Erythroblast (primary cell): ENCODE data around the gene CTIF.

ENCODE experiments used
- DNase-seq, 2 experiments: peaks; one replicate each; lab custom pipeline; 2025; lab: John Stamatoyannopoulos, UW
- GATA1 ChIP-seq: IDR thresholded peaks from 2 replicates; pipeline ENCODE4 v1.6.1; 2011; ENCODE audit warnings: low read depth, mild to moderate bottlenecking, control low read depth, low read length, moderate library complexity
- POLR2A ChIP-seq: IDR thresholded peaks from 2 replicates; pipeline ENCODE4 v1.6.1; 2011; ENCODE audit warnings: mild to moderate bottlenecking, low read length

CTIF gene

DNA sequence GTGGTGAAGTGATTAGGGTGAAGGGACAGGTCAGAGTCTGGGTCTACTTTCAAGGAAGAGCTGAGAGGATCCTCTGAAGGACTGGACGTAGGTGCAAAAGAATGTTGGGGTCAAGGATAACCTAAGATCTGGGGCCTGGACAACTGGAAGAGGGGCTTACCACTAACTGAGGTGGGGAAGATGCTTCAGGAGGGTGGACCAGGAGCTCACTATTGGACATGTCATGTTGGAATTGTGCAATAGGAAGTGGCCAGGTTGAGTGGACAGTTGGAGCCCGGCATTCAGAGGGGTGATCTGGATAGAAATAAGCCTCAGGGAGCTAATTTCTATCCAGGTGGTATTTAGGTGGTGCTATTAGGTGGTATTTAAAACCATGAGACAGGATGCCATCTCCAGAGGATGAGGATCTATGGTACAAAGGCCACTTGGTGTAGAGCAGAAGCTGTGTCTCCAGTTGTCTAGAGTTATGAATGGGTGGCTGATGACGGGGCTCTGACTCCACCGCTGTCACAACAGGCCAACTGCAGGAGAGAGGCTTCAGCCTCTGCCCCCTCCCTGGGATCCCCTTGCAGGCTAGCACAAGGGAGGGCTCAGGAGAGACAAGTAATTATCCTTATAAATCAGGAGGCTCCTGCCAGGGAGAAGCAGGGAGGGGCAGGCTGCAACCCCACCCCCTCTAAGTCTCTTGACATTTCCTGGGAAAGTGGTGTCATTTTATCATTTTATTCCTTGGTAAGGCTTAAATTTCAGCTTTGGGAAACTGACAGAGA is 254.0 kb downstream of the CTIF start:
- TF ChIP-seq GATA1: no peak
- TF ChIP-seq POLR2A: no peak

DNA sequence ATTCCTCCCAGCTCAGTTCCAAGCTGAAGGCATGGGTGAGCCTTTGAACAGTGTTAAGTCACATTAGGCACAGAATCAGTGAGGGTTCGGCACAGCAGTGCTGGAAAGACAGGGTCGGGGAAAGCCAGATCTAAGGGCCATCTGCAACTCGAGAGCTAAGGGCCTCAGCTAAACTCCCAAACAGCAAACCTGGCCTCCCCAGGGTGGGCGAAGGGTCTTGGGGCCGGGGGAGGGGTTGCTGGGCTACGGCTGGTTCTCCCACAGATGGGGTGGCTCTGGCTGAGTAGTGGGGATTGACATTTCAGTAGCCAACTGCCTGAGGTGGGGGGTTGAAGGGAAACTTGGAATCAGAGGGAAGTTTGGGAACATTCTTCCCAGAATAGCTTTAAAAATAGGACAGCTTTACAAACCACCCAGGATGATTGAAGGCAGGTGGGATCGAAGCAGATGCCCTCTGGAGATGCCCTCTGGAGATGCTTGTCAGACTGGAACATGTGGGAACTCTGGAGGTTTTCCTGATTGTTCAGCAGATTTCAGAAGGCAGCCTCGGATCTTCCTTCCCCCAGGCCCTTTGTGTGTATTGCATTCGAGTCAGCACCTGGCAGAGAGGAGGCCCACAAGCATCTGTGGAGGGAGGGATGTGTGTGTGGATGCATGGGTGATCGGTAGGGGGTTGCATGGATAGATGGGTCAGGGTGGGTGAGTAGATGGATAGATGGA is 255.6 kb downstream of the CTIF start:
- DNase-seq: no peak
- TF ChIP-seq GATA1: no peak

More for the DNA sequence above, 254.0 kb downstream of the CTIF start:
- no peak for DNase-seq

DNA sequence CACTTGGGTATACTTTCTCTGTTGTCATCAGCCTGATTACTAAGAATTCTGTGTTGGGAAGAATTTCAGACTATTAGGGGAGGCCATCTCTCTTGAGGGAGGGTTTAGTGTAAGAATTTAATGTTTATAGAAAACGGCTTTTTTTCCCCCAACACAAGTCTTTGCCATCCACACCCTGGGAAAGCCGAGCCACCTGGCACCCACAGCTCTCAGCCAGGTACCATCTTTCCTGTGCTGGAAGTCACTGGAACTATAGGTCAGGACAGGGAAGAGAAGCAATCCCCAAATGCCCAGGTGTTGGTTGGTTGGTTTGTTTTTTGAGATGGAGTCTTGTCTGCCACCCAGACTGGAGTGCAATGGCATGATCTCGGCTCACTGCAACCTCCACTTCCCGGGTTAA is 256.9 kb downstream of the CTIF start:
- TF ChIP-seq POLR2A: no peak
- TF ChIP-seq GATA1: no peak
- DNase-seq: no peak

DNA sequence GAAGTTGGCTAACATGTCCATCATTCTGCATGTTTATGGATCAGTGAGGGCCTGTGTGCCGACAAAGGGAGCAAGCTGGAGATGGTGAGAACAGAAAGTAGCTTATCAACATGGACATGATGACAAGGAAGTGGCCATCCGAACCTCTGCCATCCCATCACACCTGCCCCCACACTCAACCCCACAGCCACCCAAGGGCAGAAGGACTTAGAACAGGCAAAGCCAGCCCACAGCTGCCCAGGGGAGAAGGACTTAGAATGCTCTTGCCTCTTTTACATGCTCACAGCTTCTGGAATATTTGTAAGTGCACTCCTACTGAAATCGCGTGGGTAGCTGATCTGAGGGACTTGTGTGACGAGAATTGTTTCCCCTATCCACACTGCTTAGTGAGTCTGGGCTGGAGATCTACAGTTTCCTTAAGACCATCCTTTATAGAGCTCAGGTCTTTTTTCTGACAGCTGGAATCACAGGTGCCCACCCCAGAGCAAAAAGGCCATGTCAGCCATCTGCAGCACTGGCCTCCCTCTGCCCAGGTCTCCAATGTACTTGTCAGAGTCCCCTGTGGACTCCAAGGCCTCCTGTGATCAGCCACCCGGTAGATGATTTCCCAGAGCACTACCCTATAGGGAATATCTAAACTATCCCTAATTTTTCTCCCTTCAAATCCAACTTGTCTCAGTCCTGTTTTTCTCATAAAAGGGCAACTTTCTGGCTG is 257.8 kb downstream of the CTIF start:
- no peak for TF ChIP-seq GATA1
- no peak for TF ChIP-seq POLR2A
- no peak for DNase-seq

DNA sequence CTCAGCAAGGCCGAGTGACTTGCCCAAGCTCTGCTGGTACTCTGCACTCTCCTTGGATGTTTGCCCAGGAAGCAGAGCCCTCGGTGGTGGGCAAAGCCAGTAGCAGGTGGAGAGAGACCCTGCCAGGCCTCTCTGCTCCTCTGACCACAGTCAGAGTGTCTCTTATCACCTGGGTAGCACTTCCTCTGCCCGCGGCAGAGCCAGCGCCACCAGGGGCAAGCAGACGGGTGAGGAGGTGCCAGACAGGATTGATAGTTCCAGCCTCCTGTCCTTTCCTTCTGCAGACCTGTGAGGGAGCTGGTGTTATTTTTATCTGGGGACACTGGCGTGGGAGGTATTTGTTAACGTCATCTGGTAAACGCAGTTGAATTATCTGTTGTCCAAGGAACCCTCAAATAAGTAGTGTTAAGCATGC is 259.0 kb downstream of the CTIF start:
- DNase-seq: no peak
- no peak for TF ChIP-seq POLR2A
- TF ChIP-seq GATA1: no peak

DNA sequence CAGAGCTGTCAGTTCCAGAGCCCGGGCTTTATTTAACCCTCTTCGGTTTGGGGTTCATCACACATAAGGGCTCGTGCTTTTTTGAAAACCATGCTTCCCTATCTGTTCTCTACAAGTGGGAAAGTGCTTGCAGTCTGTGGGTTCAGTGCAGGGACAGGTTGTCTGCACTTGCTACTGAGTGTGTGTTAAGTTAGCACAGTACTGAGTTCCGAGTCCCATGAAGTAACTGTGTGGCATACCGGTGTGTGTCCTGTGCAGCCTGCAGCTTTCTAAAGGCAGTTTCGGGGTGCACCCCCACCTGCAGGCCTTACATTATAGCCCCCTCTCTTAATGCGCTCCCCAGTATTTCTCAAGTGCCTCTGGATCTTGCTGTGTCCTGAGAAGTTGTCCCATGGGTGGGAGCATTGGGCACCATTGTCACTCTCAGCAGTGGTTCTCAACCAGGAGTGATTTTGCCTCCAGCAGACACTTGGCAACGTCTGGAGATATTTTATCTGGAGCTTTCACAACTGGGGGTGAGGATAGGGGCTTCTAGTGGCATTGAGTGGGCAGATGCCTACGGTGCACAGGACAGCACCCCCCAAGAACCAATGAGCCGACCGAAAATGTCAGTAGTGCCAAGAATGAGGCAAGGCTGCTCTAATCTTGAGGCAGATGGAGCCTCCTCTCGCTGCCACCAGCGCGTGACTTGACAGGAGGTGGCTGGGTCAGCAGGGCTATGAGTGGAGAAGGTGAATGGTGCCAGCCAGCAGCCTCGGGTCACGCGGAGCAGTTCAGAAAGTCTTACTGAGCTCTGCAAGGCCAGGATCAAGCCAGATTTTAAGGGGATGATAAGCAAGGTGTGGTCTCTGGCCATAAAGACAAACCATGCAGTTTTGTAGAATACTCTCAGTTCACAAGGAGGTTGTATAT is 259.8 kb downstream of the CTIF start:
- no peak for TF ChIP-seq POLR2A
- TF ChIP-seq GATA1: no peak
- DNase-seq: no peak

DNA sequence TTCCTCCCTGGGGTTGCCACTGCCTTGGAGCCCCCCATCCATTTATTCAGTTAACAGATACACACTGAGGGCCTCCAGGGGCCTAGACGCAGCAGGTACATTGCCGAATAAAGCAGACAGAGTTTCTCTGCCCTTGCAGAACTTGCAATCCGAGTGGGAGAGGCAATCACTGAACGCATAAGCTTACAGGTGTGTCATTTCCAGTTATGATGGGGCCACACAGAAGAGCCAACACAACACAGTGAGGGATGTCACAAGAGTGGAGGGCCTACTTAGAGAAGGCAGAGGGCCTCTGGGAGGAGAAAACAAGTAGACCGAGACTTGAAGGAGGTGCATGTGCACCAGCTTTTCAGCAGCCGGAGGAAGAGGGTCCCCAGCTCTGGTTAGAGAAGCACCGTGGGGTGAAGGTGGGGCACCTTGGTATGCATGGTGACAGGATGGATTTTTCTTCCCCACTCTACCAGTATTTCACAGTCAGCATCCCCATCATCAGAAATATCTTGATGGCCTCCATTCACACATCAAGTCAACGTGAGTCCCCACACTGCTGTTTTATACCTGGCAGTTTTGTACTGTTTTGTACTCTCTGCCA is 261.0 kb downstream of the CTIF start:
- TF ChIP-seq POLR2A (no peak), GATA1 (no peak)
- no peak for DNase-seq

DNA sequence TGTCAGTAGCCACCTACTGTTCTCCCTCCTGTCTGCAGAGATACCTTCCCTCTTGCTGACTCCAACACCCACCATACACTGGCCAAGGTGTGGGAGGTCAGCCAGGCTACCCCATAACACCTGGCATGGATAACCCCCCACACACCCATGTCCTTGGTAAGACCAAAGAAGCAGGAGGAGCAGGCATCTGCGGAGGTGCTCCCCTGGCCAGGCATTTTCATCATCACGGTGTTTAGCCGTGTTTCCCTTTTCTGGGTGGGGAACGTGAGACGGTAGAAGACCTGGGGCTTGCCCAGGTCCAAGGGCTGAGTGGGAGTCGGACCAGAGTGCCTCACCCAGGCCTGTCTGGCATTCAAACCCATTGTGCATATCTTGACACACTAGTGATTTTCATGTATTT is 261.6 kb downstream of the CTIF start:
- DNase-seq: no peak
- no peak for TF ChIP-seq GATA1
- TF ChIP-seq POLR2A: no peak

DNA sequence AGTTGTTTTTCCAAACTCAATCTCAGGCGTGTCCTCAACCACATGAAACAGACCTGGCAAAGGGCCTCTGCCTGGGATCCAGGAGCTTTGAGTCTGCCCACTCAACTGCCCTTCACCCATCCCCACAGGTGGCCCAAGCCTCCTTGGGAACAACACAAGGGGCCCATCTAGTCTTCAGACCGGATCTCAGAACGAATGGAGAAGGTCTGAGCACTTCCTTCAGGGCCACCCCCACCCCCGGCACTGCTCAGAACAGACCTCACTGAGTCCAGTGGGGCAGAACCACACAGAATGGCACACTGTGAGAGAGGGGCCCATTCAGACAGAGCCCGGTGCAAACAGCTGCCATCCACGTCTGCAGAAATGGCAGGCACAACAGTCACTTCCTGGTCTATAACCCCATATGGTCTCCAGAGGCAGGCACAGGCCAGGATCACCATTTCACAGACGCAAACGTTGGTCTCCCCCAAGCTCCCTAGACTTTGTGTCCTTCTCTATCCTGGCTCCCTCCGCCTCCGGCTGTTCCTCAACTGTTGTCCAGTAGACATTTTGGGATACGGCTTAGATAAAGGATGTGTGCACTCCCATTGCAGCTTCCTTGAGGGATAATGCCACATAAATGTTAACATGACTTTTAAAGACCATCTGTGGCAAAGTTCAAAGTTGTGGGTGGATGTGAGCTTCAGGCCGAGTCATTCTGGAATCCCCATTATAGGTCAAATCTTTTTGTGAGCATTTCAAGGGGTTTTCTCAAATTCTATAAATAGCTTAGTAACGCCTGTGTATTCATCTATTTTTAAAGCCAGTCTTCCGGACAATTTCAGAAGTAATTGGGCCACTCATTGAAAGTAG is 262.3 kb downstream of the CTIF start:
- TF ChIP-seq GATA1: no peak
- TF ChIP-seq POLR2A: no peak
- no peak for DNase-seq

DNA sequence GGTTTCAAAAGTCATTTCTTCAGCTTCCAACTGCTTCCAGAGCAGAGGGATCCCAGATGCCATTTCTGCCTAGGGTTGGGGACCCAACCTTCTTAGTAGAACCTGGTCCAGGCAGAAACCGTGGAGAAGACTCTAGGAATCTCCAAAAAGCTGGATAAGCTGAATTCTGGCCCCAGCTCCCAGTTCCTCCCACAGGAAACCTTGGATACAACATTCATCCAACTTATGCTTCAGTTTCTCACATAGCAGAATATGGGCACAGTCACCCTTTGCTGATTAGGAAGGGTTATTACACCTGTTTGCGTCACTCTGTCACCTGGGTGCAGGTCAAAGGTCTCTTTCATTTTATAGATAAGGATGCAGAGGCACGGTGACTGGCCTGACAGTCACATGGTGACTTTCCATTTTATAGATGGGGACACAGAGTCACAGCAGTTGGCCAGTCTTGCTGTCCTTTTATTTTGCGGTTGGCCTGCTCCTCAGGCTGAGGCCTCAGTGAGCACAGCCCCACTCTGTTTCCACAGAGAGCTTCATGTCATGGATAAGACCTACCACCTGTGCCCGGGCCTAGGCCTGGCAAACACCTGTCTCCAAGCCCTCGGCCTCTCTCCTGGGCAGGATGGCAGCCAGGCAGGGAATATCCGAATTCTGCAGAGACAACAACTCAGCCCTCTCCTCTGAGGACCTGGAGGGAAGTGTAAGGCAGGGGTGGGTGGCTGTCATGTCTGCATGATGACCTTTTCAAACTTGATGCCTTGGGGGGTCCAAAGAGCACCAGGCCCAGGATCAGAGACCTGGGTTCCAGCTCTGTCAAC is 263.1 kb downstream of the CTIF start:
- TF ChIP-seq GATA1 (no peak), POLR2A (no peak)
- DNase-seq: peak; percentile 41 to 75

DNA sequence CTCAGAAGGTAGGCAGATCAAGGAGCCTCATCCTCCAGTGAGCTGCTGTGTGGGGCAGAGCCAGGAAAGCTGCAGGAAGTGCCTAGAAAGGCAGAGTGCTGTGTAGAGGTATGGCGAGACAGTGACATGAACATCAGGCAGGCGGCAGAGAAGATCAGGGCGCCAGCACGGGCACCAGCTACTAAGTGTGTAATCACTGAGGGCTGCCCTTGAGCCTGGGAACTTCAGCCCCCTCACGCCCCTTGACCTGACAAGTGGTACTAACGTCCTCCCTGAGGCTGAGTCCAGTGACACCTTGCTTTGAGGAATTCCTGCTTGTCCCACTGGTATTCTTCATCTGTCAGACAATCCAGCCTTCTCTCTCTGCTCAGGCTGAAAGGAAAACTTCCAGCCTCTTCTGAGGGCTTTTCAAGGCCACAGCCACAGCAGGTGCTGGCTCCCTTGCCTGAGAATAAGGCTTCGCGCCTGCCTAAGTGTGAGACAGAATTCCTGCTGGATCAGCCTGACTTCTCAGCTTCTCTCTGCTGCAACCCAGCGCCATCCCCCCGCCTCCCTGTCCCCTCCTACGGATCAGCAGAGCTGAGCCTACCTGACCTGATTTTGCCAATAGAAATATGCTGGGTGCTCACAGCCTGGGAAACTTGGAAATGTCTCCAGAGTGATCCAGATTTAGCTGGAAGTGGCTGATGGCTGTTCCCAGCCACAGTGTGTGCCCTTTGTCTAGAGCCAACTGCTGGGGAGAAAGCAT is 263.9 kb downstream of the CTIF start:
- DNase-seq: no peak
- TF ChIP-seq GATA1 (no peak), POLR2A (no peak)
